Body of pancreas (tissue), 4 donors: ENCODE measurements around the gene TRIB2.

Source experiments
- CTCF ChIP-seq, 7 experiments: fragments of 450-650 bp in 4 of 7; fragments of 200-600 bp in 3 of 7; sonication (generic) in 3 of 7; IDR thresholded peaks; one replicate each; pipeline ENCODE4 v1.5.1; 2016 to 2019; ENCODE audit warnings: antibody characterized with exemption in 7 of 7
- POLR2A ChIP-seq, 3 donors: fragments of 450-650 bp; IDR thresholded peaks; one replicate each; pipeline ENCODE4 v1.6.1; 2016; ENCODE audit warnings: antibody characterized with exemption in 3 of 3, mild to moderate bottlenecking in 2 of 3

GRCh38 chr2:12720754-12721378 is 4.1 kb downstream of the TRIB2 start:
- TF ChIP-seq CTCF (IDR thresholded peaks at IDR 0.05) (no peak), POLR2A (IDR thresholded peaks at IDR 0.05) (no peak)
